Astrocyte (in vitro differentiated cells and primary cell): ENCODE data around the gene RAPGEF4.

Source experiments
- EZH2 ChIP-seq: IDR thresholded peaks from 2 replicates; pipeline ENCODE4 v1.6.1; 2012; ENCODE audit warnings: mild to moderate bottlenecking, low read length, inconsistent platforms; ENCODE audit not compliant: insufficient read depth
- TF ChIP-seq, protein P1 (sequence below): IDR thresholded peaks from 2 replicates; pipeline ENCODE4 v1.5.1; 2011; ENCODE audit warnings: low read depth, mild to moderate bottlenecking, inconsistent platforms, low read length, moderate library complexity; ENCODE audit not compliant: insufficient read depth

DNA sequence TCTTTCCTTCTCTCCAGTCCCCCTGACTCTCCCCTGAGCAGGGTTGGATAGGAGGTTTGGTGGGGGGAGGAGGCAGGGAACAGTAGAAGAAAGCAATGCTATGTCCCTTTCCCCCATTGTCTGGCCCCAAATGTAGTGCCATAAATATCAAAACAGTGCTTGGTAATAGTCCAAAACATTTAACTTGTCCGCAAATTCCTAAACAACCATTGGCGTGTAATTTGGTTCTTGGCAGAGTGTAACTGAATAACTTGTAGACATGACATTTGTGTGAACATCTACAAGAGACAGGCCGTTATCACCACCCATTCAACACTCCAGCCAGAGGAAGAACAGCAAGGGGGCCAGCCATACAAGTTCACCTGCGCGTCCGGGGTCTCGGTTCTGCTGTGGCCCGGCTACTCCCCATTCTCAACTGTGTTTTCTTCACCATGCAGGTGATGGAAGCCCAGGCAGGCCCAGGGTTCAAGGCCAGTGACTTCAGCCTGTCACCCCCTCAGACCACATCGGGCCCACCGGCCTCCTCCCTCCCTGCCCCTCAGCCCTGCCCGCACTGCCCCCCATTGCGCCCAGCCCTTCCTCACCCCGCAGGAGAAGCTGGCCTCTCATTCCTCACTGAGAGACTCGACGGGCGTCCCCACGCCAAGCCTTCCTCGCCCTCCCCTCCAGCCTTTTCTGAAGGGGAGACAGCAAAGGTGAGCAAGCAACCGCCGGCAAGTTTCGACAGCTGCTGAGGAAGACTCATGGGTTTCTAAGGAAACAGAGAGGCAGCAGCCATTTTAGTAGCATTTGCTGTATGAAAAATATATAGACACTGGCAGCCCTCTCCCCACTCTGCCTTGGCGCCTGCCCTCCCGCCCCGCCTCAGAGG is 699 bp upstream of the RAPGEF4 start:
- TF ChIP-seq, protein P1, sequence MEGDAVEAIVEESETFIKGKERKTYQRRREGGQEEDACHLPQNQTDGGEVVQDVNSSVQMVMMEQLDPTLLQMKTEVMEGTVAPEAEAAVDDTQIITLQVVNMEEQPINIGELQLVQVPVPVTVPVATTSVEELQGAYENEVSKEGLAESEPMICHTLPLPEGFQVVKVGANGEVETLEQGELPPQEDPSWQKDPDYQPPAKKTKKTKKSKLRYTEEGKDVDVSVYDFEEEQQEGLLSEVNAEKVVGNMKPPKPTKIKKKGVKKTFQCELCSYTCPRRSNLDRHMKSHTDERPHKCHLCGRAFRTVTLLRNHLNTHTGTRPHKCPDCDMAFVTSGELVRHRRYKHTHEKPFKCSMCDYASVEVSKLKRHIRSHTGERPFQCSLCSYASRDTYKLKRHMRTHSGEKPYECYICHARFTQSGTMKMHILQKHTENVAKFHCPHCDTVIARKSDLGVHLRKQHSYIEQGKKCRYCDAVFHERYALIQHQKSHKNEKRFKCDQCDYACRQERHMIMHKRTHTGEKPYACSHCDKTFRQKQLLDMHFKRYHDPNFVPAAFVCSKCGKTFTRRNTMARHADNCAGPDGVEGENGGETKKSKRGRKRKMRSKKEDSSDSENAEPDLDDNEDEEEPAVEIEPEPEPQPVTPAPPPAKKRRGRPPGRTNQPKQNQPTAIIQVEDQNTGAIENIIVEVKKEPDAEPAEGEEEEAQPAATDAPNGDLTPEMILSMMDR, result no peak
- TF ChIP-seq EZH2, result peak; percentile 59
